Mesendoderm (in vitro differentiated cells): ENCODE data around the gene MDGA2.
A peak's percentile ranks its signal among the peaks of the same experiment; 100 is the strongest.

Source experiments
- DNase-seq: peaks from one replicate; pipeline ENCODE4 v3.0.0; 2013
- H2AK5ac ChIP-seq: 2 replicates; pipeline ENCODE4 v1.6.1; 2013; ENCODE audit warnings: low read length, inconsistent platforms
- H2BK120ac ChIP-seq: 2 replicates; pipeline ENCODE4 v1.6.1; 2013; ENCODE audit warnings: low read depth, mild to moderate bottlenecking, low read length, moderate library complexity, mixed read lengths
- H2BK15ac ChIP-seq: replicated peaks from 2 replicates; pipeline ENCODE4 v1.6.1; 2013; ENCODE audit warnings: low read depth, mild to moderate bottlenecking, moderate library complexity
- H2BK5ac ChIP-seq: 2 replicates; pipeline ENCODE4 v1.6.1; 2013; ENCODE audit warnings: low read length, inconsistent platforms
- H3K18ac ChIP-seq: 2 replicates; pipeline ENCODE4 v1.6.1; 2013; ENCODE audit warnings: mild to moderate bottlenecking, low read length, mixed read lengths
- H3K23ac ChIP-seq: one replicate; pipeline ENCODE4 v1.6.1; 2013; ENCODE audit warnings: low read length
- H3K27ac ChIP-seq: 2 replicates; pipeline ENCODE4 v1.5.1; 2013; ENCODE audit warnings: low read depth, mild to moderate bottlenecking, inconsistent platforms, low read length, moderate library complexity
- H3K27me3 ChIP-seq: 2 replicates; pipeline ENCODE4 v1.6.1; 2013; ENCODE audit warnings: low read length, control low read depth, mild to moderate bottlenecking, inconsistent platforms; ENCODE audit not compliant: insufficient read depth, poor library complexity
- H3K36me3 ChIP-seq: 2 replicates; pipeline ENCODE4 v1.6.1; 2013; ENCODE audit warnings: low read length, inconsistent platforms; ENCODE audit not compliant: control insufficient read depth, insufficient read depth
- H3K4ac ChIP-seq: one replicate; pipeline ENCODE4 v1.6.1; 2013; ENCODE audit warnings: low read depth, mild to moderate bottlenecking, low read length, moderate library complexity
- H3K4me1 ChIP-seq: 2 replicates; pipeline ENCODE4 v1.6.1; 2013; ENCODE audit warnings: low read depth, low read length, inconsistent platforms; ENCODE audit not compliant: control insufficient read depth
- H3K4me2 ChIP-seq: 2 replicates; pipeline ENCODE4 v1.6.1; 2013; ENCODE audit warnings: low read length
- H3K4me3 ChIP-seq: 2 replicates; pipeline ENCODE4 v1.5.1; 2013; ENCODE audit warnings: mild to moderate bottlenecking, low read length
- H3K56ac ChIP-seq: one replicate; pipeline ENCODE4 v1.6.1; 2013; ENCODE audit warnings: low read length
- H3K79me1 ChIP-seq: 2 replicates; pipeline ENCODE4 v1.6.1; 2013; ENCODE audit warnings: low read length, inconsistent platforms
- H3K79me2 ChIP-seq: 2 replicates; pipeline ENCODE4 v1.6.1; 2013; ENCODE audit warnings: mild to moderate bottlenecking, low read length; ENCODE audit not compliant: control insufficient read depth, insufficient read depth
- H3K9ac ChIP-seq: 2 replicates; pipeline ENCODE4 v1.6.1; 2013; ENCODE audit warnings: low read length, inconsistent platforms
- H4K5ac ChIP-seq: one replicate; pipeline ENCODE4 v1.6.1; 2013; ENCODE audit warnings: low read length
- H4K8ac ChIP-seq: one replicate; pipeline ENCODE4 v1.6.1; 2013; ENCODE audit warnings: low read depth, mild to moderate bottlenecking, control low read depth, low read length, moderate library complexity
- WGBS: extraction: QIAGEN DNeasy Blood & Tissue Kit; methylation state at CpG from one replicate; pipeline ENCODE4 v1.1.7; 2013; ENCODE audit warnings: low lambda C conversion rate, missing lambda C conversion rate; ENCODE audit not compliant: insufficient coverage; ENCODE audit errors: extremely low coverage; 5-methylcytosine and 5-hydroxymethylcytosine counted together

MDGA2 gene

GRCh38 chr14:47150267-47150666, 525.1 kb downstream of the MDGA2 start:
- Histone ChIP-seq H3K23ac (no peak overlapping the region), H3K9ac (no peak overlapping the region), H3K36me3 (no peaks in the 10 kb centered on the region), H2AK5ac (no peak overlapping the region), H3K4me2 (no peak overlapping the region), H2BK120ac (no peak overlapping the region), H3K4me1 (no peaks in the 10 kb centered on the region), H3K27ac (no peak overlapping the region), H3K27me3 (no peaks in the 10 kb centered on the region), H3K4ac (no peak overlapping the region), H4K8ac (no peak overlapping the region), H3K79me1 (no peaks in the 10 kb centered on the region), H3K18ac (no peak overlapping the region), H4K5ac (no peak overlapping the region), H3K4me3 (no peak overlapping the region), H3K56ac (no peak overlapping the region), H2BK15ac (no peak overlapping the region), H3K79me2 (no peaks in the 10 kb centered on the region), H2BK5ac (no peak overlapping the region)
- WGBS, result no CpG with 5 or more reads among the region's 3 CpGs
- no peak for DNase-seq

GRCh38 chr14:47149326-47149725, 526.1 kb downstream of the MDGA2 start:
- Histone ChIP-seq H3K56ac (no peak overlapping the region), H3K4me1 (no peaks in the 10 kb centered on the region), H3K23ac (no peak overlapping the region), H2BK120ac (no peak overlapping the region), H2BK5ac (no peak overlapping the region), H3K27ac (no peak overlapping the region), H4K5ac (no peak overlapping the region), H2AK5ac (no peak overlapping the region), H3K18ac (no peak overlapping the region), H2BK15ac (no peak overlapping the region), H3K4me3 (no peak overlapping the region), H3K4me2 (no peak overlapping the region), H3K27me3 (no peaks in the 10 kb centered on the region), H3K79me2 (no peaks in the 10 kb centered on the region), H4K8ac (no peak overlapping the region), H3K9ac (no peak overlapping the region), H3K79me1 (no peaks in the 10 kb centered on the region), H3K36me3 (no peaks in the 10 kb centered on the region), H3K4ac (no peak overlapping the region)
- DNase-seq, result no peak
- no CpG with 5 or more reads among the region's 2 CpGs for WGBS

DNA sequence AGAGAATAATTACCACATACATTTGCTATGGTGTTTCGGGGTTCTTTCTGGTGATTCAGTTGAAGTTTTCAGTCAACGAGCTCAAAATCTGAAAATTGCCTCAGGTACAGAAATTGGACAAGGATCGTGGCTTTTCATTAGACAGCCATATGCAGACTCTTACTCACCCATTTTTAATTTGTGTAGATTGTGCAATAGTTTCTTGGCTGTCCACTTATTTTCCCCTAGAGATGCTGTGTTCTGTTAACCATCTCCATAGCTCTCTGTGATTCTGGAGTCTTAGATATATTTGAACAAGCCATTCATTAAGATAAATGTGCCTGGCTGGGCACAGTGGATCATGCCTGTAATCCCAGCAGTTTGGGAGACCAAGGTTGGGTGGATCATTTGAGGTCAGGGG, 526.7 kb downstream of the MDGA2 start:
- Histone ChIP-seq H3K4ac (no peak overlapping the region), H3K56ac (no peak overlapping the region), H2BK120ac (no peak overlapping the region), H3K18ac (no peak overlapping the region), H3K4me3 (no peak overlapping the region), H3K27me3 (no peaks in the 10 kb centered on the region), H3K27ac (no peak overlapping the region), H2BK5ac (no peak overlapping the region), H3K4me2 (no peak overlapping the region), H4K5ac (no peak overlapping the region), H3K9ac (no peak overlapping the region), H3K79me1 (no peaks in the 10 kb centered on the region), H4K8ac (no peak overlapping the region), H2BK15ac (no peak overlapping the region), H3K36me3 (no peaks in the 10 kb centered on the region), H3K23ac (no peak overlapping the region), H3K4me1 (no peaks in the 10 kb centered on the region), H2AK5ac (no peak overlapping the region), H3K79me2 (no peaks in the 10 kb centered on the region)
- 100% methylated on average over 1 of the region's 3 CpGs for WGBS
- no peak for DNase-seq

- no CpG with 5 or more reads among the region's 2 CpGs for WGBS
- no peak overlapping the region for H2AK5ac ChIP-seq
- DNase-seq, result no peak
These were observed 554.8 kb downstream of the MDGA2 start for GRCh38 chr14:47120645-47121044.

GRCh38 chr14:47103771-47104170, 571.6 kb downstream of the MDGA2 start:
- H3K4me3 ChIP-seq, result no peak overlapping the region
- no peak overlapping the region for H3K9ac ChIP-seq
- no peak overlapping the region for H3K18ac ChIP-seq
- H3K36me3 ChIP-seq, result no peaks in the 10 kb centered on the region
- no peaks in the 10 kb centered on the region for H3K27me3 ChIP-seq
- no peaks in the 10 kb centered on the region for H3K79me2 ChIP-seq
- no peak overlapping the region for H2BK120ac ChIP-seq
- no peak overlapping the region for H3K4ac ChIP-seq
- no peaks in the 10 kb centered on the region for H3K79me1 ChIP-seq
- H4K8ac ChIP-seq, result no peak overlapping the region
- DNase-seq, result peak; percentile 84
- H4K5ac ChIP-seq, result no peak overlapping the region
- H3K4me2 ChIP-seq, result no peak overlapping the region
- H3K23ac ChIP-seq, result no peak overlapping the region
- no peak overlapping the region for H3K56ac ChIP-seq
- no CpG with 5 or more reads among the region's 2 CpGs for WGBS
- H2BK15ac ChIP-seq, result no peak overlapping the region
- H2BK5ac ChIP-seq, result no peak overlapping the region
- H3K4me1 ChIP-seq, result peaks cover 3% of the 10 kb centered on the region
- no peak overlapping the region for H2AK5ac ChIP-seq
- peak overlapping the region; percentile 20 for H3K27ac ChIP-seq

More at GRCh38 chr14:47120645-47121044, 554.8 kb downstream of the MDGA2 start:
- no peak overlapping the region for H2BK120ac ChIP-seq
- H2BK15ac ChIP-seq, result no peak overlapping the region
- no peak overlapping the region for H4K8ac ChIP-seq
- no peak overlapping the region for H4K5ac ChIP-seq
- no peak overlapping the region for H3K27ac ChIP-seq
- H3K4me2 ChIP-seq, result no peak overlapping the region
- H3K36me3 ChIP-seq, result no peaks in the 10 kb centered on the region
- H3K23ac ChIP-seq, result no peak overlapping the region
- no peak overlapping the region for H3K18ac ChIP-seq
- no peaks in the 10 kb centered on the region for H3K27me3 ChIP-seq
- no peak overlapping the region for H2BK5ac ChIP-seq
- H3K4ac ChIP-seq, result no peak overlapping the region
- no peak overlapping the region for H3K9ac ChIP-seq
- no peaks in the 10 kb centered on the region for H3K79me2 ChIP-seq
- no peak overlapping the region for H3K56ac ChIP-seq
- no peaks in the 10 kb centered on the region for H3K79me1 ChIP-seq
- no peak overlapping the region for H3K4me3 ChIP-seq
- H3K4me1 ChIP-seq, result no peaks in the 10 kb centered on the region

DNA sequence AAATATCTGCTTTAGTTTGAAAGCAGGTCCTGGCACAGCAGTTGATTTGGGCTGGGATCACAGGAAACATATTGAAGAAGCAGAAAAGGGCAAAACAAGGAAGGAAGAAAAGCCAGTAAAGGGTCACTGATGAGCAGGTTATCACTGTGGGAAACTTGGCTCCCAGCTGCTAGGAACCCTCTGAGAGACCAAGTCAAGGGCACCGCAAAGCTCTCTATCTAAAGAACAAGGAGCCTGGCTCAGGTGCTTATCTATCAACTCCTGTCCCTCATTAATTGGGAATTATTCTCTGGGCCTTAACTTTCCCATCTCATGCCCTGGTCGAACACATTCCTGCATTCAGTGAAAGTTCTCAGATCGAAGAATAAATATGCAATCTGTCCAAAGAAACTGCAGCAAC, 572.9 kb downstream of the MDGA2 start:
- Histone ChIP-seq H3K4me3 (no peak overlapping the region), H3K79me2 (no peaks in the 10 kb centered on the region), H3K36me3 (no peaks in the 10 kb centered on the region), H4K8ac (no peak overlapping the region), H3K27ac (no peak overlapping the region), H3K23ac (no peak overlapping the region), H2AK5ac (no peak overlapping the region), H3K18ac (no peak overlapping the region), H3K4me2 (no peak overlapping the region), H3K4me1 (peaks cover 3% of the 10 kb centered on the region), H3K27me3 (no peaks in the 10 kb centered on the region), H4K5ac (no peak overlapping the region), H3K9ac (no peak overlapping the region), H2BK120ac (peak overlapping the region; percentile 64), H2BK15ac (no peak overlapping the region), H3K56ac (no peak overlapping the region), H3K4ac (no peak overlapping the region), H3K79me1 (no peaks in the 10 kb centered on the region), H2BK5ac (no peak overlapping the region)
- peak; percentile 22 for DNase-seq
- no CpG with 5 or more reads among the region's 3 CpGs for WGBS
